ENCODE measurements around the gene NUMBL.

- no peak for TF ChIP-seq CTCF (IDR thresholded peaks at IDR 0.05)
- TF ChIP-seq POLR2AphosphoS5 (IDR thresholded peaks at IDR 0.05; ENCODE audit: insufficient read depth in 1 of 2, low read depth in 1 of 2): no peak
- no peak for TF ChIP-seq POLR2A (IDR thresholded peaks at IDR 0.05)
These were observed 64.9 kb downstream of the NUMBL start for GRCh38 chr19:40625406-40626120.
